ENCODE results near the gene VEZT.

Gene VEZT

DNA sequence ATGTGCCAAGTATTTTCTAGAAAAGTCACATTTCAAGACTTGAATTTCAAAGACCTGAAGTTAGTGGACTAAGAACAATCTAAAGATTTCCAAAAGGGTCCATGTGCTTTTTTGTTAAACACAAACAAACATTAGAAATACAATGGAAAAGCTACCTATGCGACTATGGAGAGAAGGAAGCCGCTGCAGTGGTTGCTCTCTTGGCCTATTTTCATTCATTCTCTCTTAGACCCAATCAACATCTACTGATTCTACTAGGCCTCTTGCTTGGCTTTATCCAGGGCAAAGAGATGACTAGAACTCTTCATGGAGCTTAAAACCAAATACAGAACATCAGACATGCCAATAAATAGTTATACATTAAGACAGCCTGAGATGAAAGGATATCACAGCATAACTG, 10.2 kb upstream of the VEZT start:
- H3K27ac ChIP-seq = no peak overlapping the region
- TF ChIP-seq, protein P1, sequence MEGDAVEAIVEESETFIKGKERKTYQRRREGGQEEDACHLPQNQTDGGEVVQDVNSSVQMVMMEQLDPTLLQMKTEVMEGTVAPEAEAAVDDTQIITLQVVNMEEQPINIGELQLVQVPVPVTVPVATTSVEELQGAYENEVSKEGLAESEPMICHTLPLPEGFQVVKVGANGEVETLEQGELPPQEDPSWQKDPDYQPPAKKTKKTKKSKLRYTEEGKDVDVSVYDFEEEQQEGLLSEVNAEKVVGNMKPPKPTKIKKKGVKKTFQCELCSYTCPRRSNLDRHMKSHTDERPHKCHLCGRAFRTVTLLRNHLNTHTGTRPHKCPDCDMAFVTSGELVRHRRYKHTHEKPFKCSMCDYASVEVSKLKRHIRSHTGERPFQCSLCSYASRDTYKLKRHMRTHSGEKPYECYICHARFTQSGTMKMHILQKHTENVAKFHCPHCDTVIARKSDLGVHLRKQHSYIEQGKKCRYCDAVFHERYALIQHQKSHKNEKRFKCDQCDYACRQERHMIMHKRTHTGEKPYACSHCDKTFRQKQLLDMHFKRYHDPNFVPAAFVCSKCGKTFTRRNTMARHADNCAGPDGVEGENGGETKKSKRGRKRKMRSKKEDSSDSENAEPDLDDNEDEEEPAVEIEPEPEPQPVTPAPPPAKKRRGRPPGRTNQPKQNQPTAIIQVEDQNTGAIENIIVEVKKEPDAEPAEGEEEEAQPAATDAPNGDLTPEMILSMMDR (conservative IDR thresholded peaks at IDR 0.05) = no peak

DNA sequence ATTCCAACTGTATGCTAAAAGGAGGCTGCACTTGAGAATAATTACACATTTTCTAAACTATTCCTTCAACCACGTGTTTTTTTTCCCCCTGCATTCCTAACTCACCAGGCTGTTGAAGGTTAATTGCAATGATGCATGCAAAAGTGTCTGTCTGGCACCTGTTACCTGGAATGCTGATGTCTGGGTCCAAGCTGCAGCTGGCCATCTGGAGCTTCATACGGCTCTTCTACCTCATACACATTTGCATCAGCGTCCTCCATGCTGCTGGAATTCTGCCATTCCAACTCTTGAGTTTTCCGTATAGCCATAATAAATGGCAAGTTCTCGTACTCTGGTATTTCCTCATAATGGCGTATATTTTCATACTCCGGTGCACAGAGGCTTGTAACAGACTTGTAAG, 8.9 kb upstream of the VEZT start:
- H3K27ac ChIP-seq = no peak overlapping the region
- TF ChIP-seq, protein P1 (conservative IDR thresholded peaks at IDR 0.05) = no peak

DNA sequence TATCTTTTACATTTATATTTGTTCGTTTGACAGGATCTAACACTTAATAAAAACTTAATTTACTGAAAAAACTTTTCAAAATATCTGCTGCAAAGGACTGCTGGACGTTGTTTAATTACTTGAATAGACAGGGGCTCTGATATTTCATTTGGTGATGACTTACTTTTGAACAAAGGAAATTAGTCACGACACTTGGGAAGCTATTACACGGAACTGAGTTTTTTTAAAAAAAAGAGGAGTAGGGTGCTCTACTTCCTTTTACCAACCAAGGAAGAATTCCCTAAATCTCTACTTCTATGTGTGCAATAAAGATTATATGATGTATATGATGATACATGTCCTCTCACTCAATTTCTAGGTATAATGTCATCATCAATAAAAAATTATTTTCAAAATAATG, 5.0 kb upstream of the VEZT start:
- TF ChIP-seq, protein P1 (conservative IDR thresholded peaks at IDR 0.05) = no peak
- H3K27ac ChIP-seq = no peak overlapping the region

DNA sequence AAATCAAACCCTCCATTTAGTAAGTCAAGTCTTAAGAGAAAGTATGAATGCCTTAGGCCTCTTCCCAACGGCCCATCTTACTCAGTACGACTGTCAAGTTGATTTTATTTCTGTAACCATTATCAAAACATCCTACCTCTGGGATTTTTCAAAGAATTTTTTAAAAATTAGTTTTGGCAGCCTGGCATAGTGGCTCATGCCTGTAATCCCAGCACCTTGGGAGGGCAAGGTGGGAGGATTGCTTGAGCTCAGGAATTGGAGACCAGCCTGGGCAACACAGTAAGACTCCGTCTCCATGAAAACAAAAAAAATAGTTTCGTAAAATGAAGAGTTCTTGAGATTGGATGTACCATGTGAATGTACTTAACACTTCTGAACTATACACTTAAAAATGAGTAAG, 4.5 kb upstream of the VEZT start:
- H3K27ac ChIP-seq = no peak overlapping the region
- TF ChIP-seq, protein P1 (conservative IDR thresholded peaks at IDR 0.05) = no peak

DNA sequence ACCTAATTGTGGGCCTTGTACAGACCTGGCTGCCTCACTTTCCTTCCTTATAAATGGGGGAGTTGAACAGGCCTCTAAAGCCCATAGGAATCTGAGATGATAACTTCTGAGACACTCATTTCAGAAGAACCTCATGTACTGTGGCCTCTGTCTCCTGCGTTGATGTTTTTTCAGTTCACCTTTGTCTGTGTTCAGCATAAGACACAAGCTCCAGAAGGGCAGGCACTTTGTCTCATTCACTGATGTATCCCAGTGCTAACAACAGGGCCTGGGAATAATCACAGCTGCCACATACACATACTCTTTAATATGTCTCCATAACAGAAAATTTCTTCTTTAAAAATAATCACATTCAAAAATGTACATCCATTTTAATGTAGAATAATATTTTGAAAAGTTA, 3.7 kb upstream of the VEZT start:
- TF ChIP-seq, protein P1 (conservative IDR thresholded peaks at IDR 0.05) = no peak

DNA sequence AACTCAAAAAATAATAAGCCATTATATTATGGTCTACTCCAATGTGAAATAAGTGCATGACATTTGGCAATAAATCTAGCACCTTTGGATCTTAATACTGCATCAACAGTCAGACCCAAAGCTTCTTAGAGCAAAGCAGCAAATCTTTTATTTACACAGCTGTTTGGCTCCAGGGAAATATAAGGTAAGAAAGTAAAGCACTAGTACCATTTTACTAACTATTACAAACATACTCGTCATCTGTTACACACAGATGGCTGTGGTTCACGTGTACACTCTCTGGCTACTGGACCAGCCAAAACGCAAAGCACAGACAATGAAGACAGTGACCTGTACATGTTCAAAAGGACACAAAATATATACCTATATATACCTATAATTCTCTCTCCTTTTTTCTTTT, 3.1 kb upstream of the VEZT start:
- TF ChIP-seq, protein P1 (conservative IDR thresholded peaks at IDR 0.05) = no peak
- no peak overlapping the region for H3K27ac ChIP-seq

More for the DNA sequence above, 3.7 kb upstream of the VEZT start:
- no peak overlapping the region for H3K27ac ChIP-seq

DNA sequence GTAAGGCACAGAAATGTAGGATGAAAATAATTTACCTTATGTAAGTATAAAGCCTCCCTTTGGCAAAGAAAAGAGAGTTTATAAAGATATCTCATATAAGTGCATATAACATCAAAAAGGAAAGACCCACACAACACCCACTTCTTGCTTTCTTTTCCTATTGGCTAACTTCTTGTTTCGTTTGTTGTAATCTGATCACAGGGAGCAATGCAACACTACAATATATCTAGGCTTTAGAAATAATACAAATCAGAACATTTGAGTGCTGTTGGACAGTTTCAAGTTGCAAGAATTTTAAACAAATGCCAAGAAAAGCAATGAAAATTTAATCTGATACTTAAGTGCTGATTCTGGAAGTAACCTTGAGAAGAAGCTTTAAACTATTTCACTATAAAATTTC, 1.7 kb upstream of the VEZT start:
- TF ChIP-seq, protein P1 (conservative IDR thresholded peaks at IDR 0.05) = no peak
- no peak overlapping the region for H3K27ac ChIP-seq
